ENCODE measurements around the gene NSMF. TPM values are rescaled to one million over a fixed set of nuclear protein-coding genes. Genes with fewer than 3 reads are reported as not detected.
A peak's percentile ranks its signal among the peaks of the same experiment; 100 is the strongest.

The NSMF gene
- total RNA-seq, 1 experiment from 2014 or later = 73.4 TPM

DNA sequence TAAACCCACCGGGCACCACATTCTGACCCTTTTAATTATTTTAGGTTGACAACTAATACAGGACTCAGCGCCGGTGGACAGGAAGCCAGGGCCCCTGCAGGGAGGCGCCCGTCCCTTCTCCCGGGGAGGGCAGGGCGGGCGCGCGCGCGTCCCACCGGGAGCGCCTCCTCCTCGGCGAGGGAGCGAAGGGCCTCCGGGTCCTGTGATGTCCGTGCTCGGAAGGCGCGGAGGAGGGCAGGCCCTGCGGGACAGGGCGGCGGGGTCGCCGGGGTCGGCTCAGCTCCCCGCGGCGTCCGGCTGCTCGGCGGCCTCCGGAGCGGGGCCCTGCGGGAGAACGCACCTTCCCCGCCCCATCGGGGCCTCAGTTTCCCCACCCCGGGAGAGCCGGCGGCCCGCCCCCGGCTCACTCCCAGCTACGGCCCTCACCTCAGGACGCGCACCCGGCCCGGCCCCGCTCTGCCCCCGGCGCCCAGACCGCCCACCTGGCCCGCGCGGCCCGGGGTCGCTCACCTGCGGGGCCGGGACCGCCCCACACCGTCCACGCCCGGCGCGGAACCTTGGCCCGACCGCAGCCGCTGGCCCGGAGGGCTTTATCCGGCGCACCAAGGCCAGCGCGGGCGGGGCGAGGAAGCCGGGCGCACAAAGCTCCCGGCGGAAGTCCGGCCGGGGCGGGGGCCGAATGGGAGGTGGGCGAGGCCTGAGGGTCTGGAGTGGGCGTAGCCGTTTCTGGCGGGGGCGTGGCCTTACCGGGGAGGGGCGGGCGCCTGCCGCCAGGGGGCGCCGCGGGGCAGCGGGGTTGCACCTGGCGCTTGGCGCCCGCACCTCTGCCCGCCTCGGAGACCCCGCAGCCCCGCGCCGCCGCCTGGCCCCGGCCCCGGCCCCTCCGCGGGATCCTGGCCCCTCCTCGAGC, 36.3 kb downstream of the NSMF start, which contains the start of the genes EXD3 and NOXA1:
TSS of gene EXD3 (minus strand) at position 559 of the 910 bp plus-strand sequence. CDS start 27,805 bp downstream, outside the sequence.
TSS of gene NOXA1 (plus strand) at position 790 of the 910 bp plus-strand sequence. CDS start 137 bp downstream, outside the sequence.
- H3K9me3 ChIP-seq (ENCODE audit: insufficient read depth, low read depth) = no peaks in the 10 kb centered on the region
- peak; percentile 72 to 97 for DNase-seq
- H3K27ac ChIP-seq = peak within 1 kb of the TSS; percentile 83
- TF ChIP-seq EZH2 (IDR thresholded peaks at IDR 0.05; ENCODE audit: low read depth) = no peak
- TF ChIP-seq, protein P1, sequence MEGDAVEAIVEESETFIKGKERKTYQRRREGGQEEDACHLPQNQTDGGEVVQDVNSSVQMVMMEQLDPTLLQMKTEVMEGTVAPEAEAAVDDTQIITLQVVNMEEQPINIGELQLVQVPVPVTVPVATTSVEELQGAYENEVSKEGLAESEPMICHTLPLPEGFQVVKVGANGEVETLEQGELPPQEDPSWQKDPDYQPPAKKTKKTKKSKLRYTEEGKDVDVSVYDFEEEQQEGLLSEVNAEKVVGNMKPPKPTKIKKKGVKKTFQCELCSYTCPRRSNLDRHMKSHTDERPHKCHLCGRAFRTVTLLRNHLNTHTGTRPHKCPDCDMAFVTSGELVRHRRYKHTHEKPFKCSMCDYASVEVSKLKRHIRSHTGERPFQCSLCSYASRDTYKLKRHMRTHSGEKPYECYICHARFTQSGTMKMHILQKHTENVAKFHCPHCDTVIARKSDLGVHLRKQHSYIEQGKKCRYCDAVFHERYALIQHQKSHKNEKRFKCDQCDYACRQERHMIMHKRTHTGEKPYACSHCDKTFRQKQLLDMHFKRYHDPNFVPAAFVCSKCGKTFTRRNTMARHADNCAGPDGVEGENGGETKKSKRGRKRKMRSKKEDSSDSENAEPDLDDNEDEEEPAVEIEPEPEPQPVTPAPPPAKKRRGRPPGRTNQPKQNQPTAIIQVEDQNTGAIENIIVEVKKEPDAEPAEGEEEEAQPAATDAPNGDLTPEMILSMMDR (conservative IDR thresholded peaks at IDR 0.05) = peak; percentile 63
- BruUV-seq (replicated peaks) = no TSS peak
- peaks cover 29% of the 10 kb centered on the region for H3K79me2 ChIP-seq (ENCODE audit: low read depth)
- H3K4me1 ChIP-seq (replicated peaks; ENCODE audit: insufficient read depth) = peaks cover 17% of the 10 kb centered on the region
- H4K20me1 ChIP-seq (ENCODE audit: insufficient read depth) = no peaks in the 10 kb centered on the region
- H2AFZ ChIP-seq = peak within 1 kb of the TSS; percentile 79
- H3F3A ChIP-seq (ENCODE audit: insufficient read depth, low read depth) = peaks cover 17% of the 10 kb centered on the region
- H3K27me3 ChIP-seq (ENCODE audit: insufficient read depth, low read depth) = no peaks in the 10 kb centered on the region
- intact Hi-C loops (cut with micrococcal nuclease; ENCODE audit: unreplicated experiment) = loop anchor here (1.0 to 5.0 kb wide), 3 partner anchors 22 to 122 kb away; no protein-coding TSS in a partner anchor
- ChIA-PET POLR2A (ENCODE audit: unreplicated experiment) (interaction anchor here (0.7 to 1.6 kb wide), 2 partner anchors 100 to 121 kb away, joined by 6 to 24 read pairs; partner anchors contain the start of gene NRARP), CTCF (interaction anchor here (0.5 to 1.3 kb wide), 9 partner anchors 13 to 393 kb away, joined by 3 to 18 read pairs (median 7); no protein-coding TSS in a partner anchor)
- no peaks in the 10 kb centered on the region for H3K36me3 ChIP-seq (ENCODE audit: low read depth)
- H3K4me3 ChIP-seq = peak within 1 kb of the TSS; percentile 92
- H3K9me2 ChIP-seq (ENCODE audit: insufficient read depth) = no peaks in the 10 kb centered on the region
- H3K4me2 ChIP-seq = peak within 1 kb of the TSS; percentile 93

DNA sequence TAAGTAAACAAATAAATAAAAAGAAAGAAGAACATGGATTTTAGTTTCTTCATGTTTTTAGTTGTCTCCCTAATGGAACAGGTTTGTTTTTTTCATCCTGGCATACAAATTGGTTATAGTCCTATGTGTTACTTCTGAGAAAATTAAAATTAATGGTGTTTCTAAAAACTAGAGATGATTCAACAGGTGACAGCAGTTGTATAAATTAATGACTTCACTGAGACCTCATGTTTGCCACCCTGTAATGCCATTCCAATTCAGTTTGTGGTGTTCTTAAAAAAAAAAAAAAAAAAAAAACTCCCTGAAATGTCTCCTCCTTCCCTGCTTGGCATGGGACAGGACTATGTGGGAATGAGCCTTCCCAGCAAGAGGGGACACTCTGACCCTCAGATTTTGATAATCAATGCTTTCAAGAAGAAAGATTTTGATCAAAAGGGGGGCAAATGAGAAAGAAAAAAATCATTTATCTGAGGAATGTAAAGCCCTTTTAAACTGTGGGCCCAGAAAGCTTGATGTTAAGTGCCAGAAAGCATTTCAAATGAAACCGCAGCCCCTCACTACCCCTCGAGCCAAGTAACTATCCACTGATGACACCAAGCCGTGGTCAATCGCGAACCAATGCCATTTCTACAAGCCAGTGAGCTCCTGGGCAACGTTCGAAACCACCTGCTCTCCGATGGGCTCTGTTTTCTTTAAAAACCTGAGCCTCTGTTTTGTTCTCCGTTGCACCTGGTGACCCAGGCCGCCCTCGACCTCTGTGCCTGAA, 37.1 kb downstream of the NSMF start:
- ChIA-PET POLR2A (ENCODE audit: unreplicated experiment) (no interaction called here), CTCF (interaction anchor here (0.5 to 0.7 kb wide), 3 partner anchors 373 to 732 kb away, joined by 3 to 8 read pairs (median 7); no protein-coding TSS in a partner anchor)
- Histone ChIP-seq H3K4me2 (peak overlapping the region; percentile 90), H2AFZ (peak overlapping the region; percentile 79), H3F3A (ENCODE audit: insufficient read depth, low read depth) (peaks cover 15% of the 10 kb centered on the region), H3K36me3 (ENCODE audit: low read depth) (no peaks in the 10 kb centered on the region), H3K4me3 (peak overlapping the region; percentile 86), H3K27me3 (ENCODE audit: insufficient read depth, low read depth) (no peaks in the 10 kb centered on the region), H3K4me1 (replicated peaks; ENCODE audit: insufficient read depth) (peaks cover 17% of the 10 kb centered on the region), H3K79me2 (ENCODE audit: low read depth) (peaks cover 29% of the 10 kb centered on the region), H3K9me2 (ENCODE audit: insufficient read depth) (no peaks in the 10 kb centered on the region), H3K9me3 (ENCODE audit: insufficient read depth, low read depth) (no peaks in the 10 kb centered on the region), H4K20me1 (ENCODE audit: insufficient read depth) (no peaks in the 10 kb centered on the region), H3K27ac (peak overlapping the region; percentile 28)
- TSS peak; percentile 62 for BruUV-seq (replicated peaks)
- intact Hi-C loops (cut with micrococcal nuclease; ENCODE audit: unreplicated experiment) = loop anchor here (2.0 to 5.0 kb wide), 2 partner anchors 105 to 121 kb away; no protein-coding TSS in a partner anchor
- DNase-seq = no peak
- no peak for TF ChIP-seq EZH2 (IDR thresholded peaks at IDR 0.05; ENCODE audit: low read depth)
- TF ChIP-seq, protein P1 (conservative IDR thresholded peaks at IDR 0.05) = no peak
